ENCODE results near the gene MED31.

Gene MED31

GRCh38 chr17:6630390-6630789 lies 21.0 kb downstream of the MED31 start:
- H3K4me3 ChIP-seq (ENCODE audit: control insufficient read depth, low read depth, low read length): no peak overlapping the region
- no peak for TF ChIP-seq CTCF (IDR thresholded peaks at IDR 0.05; ENCODE audit: control insufficient read depth, insufficient read depth, low read depth, low read length, missing control alignments)
- no peak for DNase-seq (ENCODE audit: low read depth)

DNA sequence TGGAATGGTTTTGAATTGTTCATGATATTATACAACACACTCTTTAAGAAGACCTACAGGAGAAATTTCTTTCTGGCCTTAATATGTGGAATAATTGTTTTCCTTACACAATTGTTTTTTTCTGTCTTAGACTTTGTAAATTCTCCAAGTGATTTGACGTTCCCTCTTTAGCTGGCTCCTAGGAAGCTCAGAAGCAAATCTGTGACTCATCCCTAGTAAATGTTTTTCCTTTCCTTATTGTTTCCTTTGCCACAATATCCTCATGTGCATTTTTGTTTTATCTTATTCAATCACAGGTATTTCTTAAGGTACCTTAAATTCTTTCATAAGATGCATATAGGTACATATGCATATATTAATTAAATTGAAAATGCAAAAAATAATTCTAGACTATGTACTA lies 24.4 kb downstream of the MED31 start:
- DNase-seq (ENCODE audit: low read depth): no peak
- no peak overlapping the region for H3K4me3 ChIP-seq (ENCODE audit: control insufficient read depth, low read depth, low read length)
- TF ChIP-seq CTCF (IDR thresholded peaks at IDR 0.05; ENCODE audit: control insufficient read depth, insufficient read depth, low read depth, low read length, missing control alignments): no peak

GRCh38 chr17:6626616-6627015 lies 24.8 kb downstream of the MED31 start:
- TF ChIP-seq CTCF (IDR thresholded peaks at IDR 0.05; ENCODE audit: control insufficient read depth, insufficient read depth, low read depth, low read length, missing control alignments): no peak
- no peak overlapping the region for H3K4me3 ChIP-seq (ENCODE audit: control insufficient read depth, low read depth, low read length)
- no peak for DNase-seq (ENCODE audit: low read depth)

GRCh38 chr17:6623941-6624340 lies 27.5 kb downstream of the MED31 start:
- H3K4me3 ChIP-seq (ENCODE audit: control insufficient read depth, low read depth, low read length): no peak overlapping the region
- no peak for TF ChIP-seq CTCF (IDR thresholded peaks at IDR 0.05; ENCODE audit: control insufficient read depth, insufficient read depth, low read depth, low read length, missing control alignments)
- no peak for DNase-seq (ENCODE audit: low read depth)

GRCh38 chr17:6611231-6611630 lies 40.2 kb downstream of the MED31 start:
- H3K4me3 ChIP-seq (ENCODE audit: control insufficient read depth, low read depth, low read length): no peak overlapping the region
- TF ChIP-seq CTCF (IDR thresholded peaks at IDR 0.05; ENCODE audit: control insufficient read depth, insufficient read depth, low read depth, low read length, missing control alignments): no peak
- no peak for DNase-seq (ENCODE audit: low read depth)

DNA sequence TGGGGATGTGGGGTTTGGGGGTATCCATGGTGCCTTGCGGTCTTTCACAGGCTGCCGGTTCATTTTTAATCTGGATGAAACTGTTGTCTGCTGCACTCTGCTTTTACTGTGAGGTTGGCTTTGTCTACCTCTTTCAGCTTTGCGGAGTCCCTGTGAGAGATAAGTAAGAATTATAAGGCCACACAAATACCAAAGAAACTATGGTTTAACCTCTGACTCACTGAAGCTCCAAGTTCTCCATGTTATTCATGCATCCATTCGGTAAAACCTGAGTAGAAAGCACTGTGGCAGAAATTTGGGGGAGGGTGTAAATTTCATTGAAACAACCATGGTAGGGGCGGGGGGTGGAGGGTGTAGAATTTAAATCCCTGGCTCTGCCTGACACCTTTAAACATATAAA lies 41.4 kb downstream of the MED31 start:
- no peak overlapping the region for H3K4me3 ChIP-seq (ENCODE audit: control insufficient read depth, low read depth, low read length)
- DNase-seq (ENCODE audit: low read depth): no peak
- TF ChIP-seq CTCF (IDR thresholded peaks at IDR 0.05; ENCODE audit: control insufficient read depth, insufficient read depth, low read depth, low read length, missing control alignments): no peak

DNA sequence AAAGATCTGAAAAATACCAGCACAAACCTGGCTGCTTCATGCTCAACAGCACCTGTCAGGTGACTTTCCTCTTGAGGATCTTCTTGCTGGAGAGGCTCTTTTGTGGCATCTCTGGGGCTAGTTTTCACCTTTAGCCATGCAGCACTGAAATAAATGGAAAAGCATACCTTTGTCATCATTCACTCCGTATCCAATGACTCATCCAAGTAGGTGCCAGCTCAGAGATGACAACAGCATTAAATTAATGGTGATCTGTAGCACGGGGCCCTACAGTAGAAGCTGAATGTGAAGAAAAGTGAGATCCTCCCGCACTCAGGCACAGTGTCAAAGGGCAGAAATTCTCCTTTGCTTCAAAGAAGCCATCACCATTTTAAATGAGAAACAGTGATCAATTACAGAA lies 43.1 kb downstream of the MED31 start:
- no peak overlapping the region for H3K4me3 ChIP-seq (ENCODE audit: control insufficient read depth, low read depth, low read length)
- no peak for TF ChIP-seq CTCF (IDR thresholded peaks at IDR 0.05; ENCODE audit: control insufficient read depth, insufficient read depth, low read depth, low read length, missing control alignments)
- DNase-seq (ENCODE audit: low read depth): no peak

All from AG09309 (cell line).